Ascending aorta (tissue), 2 donors: ENCODE results near the gene GSTT4. TPM values are rescaled to one million over a fixed set of nuclear protein-coding genes. Genes with fewer than 3 reads are reported as not detected.
A peak's percentile ranks its signal among the peaks of the same experiment; 100 is the strongest.

Source experiments
- DNase-seq, 2 donors: peaks; one replicate each; pipeline ENCODE4 v3.0.0-alpha.2; 2019; ENCODE audit warnings: low spot score in 2 of 2
- H3K27ac ChIP-seq, 2 donors: fragments of 200-600 bp; sonication (generic); one replicate each; pipeline ENCODE4 v1.5.1; 2016 to 2017; ENCODE audit warnings: mild to moderate bottlenecking in 1 of 2
- H3K27me3 ChIP-seq: fragments of 200-600 bp; sonication (generic); one replicate; pipeline ENCODE4 v1.5.1; 2017
- H3K36me3 ChIP-seq, 2 donors: fragments of 200-600 bp; sonication (generic); one replicate each; pipeline ENCODE4 v1.5.1; 2016
- H3K4me1 ChIP-seq, 2 donors: fragments of 200-600 bp; sonication (generic); one replicate each; pipeline ENCODE4 v1.5.1; 2016 to 2017; ENCODE audit warnings: mild to moderate bottlenecking in 1 of 2
- H3K4me3 ChIP-seq, 2 donors: fragments of 200-600 bp; sonication (generic); one replicate each; pipeline ENCODE4 v1.5.1; 2016 to 2017; ENCODE audit warnings: mild to moderate bottlenecking in 1 of 2
- H3K9me3 ChIP-seq, 2 donors: fragments of 200-600 bp; sonication (generic); one replicate each; pipeline ENCODE4 v1.5.1; 2016
- CTCF ChIP-seq, 3 experiments: fragments of 200-600 bp in 2 of 3; fragments of 450-650 bp in 1 of 3; sonication (generic) in 2 of 3; IDR thresholded peaks; one replicate each; pipeline ENCODE4 v1.5.1; 2016 to 2019; ENCODE audit warnings: antibody characterized with exemption in 3 of 3, mild to moderate bottlenecking in 1 of 3, moderate library complexity in 1 of 3
- intact Hi-C: fragments of 100-400 bp; cut with DNase I; formaldehyde crosslinking; loops from one replicate; pipeline ENCODE4 v1.15.1; 2023
- total RNA-seq: library from RNA; depleted of rRNA; stranded (reverse); fragments of >200 nt; gene quantifications from one replicate; pipeline ENCODE4 v1.1.0, GENCODE V29; 2016

The GSTT4 gene
- total RNA-seq, 1 donor from 2014 or later, result not detected

- Histone ChIP-seq H3K36me3 (peaks cover 0 to 3% of the 10 kb centered on the region in 2 donors), H3K4me3 (no peak overlapping the region), H3K4me1 (no peaks in the 10 kb centered on the region), H3K9me3 (peaks cover 0 to 8% of the 10 kb centered on the region in 2 donors), H3K27ac (no peak overlapping the region), H3K27me3 (no peaks in the 10 kb centered on the region)
- TF ChIP-seq CTCF (IDR thresholded peaks at IDR 0.05), result no peak
- no peak for DNase-seq
- intact Hi-C loops, result no loop called here
Observed at GRCh38 chr22:24025475-24025874, 20.2 kb upstream of the GSTT4 start.

- no peaks in the 10 kb centered on the region for H3K4me1 ChIP-seq
- intact Hi-C loops, result no loop called here
- H3K27me3 ChIP-seq, result no peaks in the 10 kb centered on the region
- DNase-seq, result no peak
- H3K9me3 ChIP-seq, result peaks cover 0 to 8% of the 10 kb centered on the region in 2 donors
- TF ChIP-seq CTCF (IDR thresholded peaks at IDR 0.05), result no peak
- H3K4me3 ChIP-seq, result no peak overlapping the region
- H3K36me3 ChIP-seq, result peaks cover 0 to 3% of the 10 kb centered on the region in 2 donors
- H3K27ac ChIP-seq, result no peak overlapping the region
Observed at GRCh38 chr22:24024354-24024753, 19.1 kb upstream of the GSTT4 start.

- no peak for DNase-seq
- no peak for TF ChIP-seq CTCF (IDR thresholded peaks at IDR 0.05)
- Histone ChIP-seq H3K27ac (no peak overlapping the region), H3K4me1 (no peaks in the 10 kb centered on the region), H3K9me3 (peaks cover 0 to 8% of the 10 kb centered on the region in 2 donors), H3K4me3 (no peak overlapping the region), H3K27me3 (no peaks in the 10 kb centered on the region), H3K36me3 (peaks cover 0 to 3% of the 10 kb centered on the region in 2 donors)
- intact Hi-C loops, result no loop called here
Observed at GRCh38 chr22:24023204-24023789, 18.0 kb upstream of the GSTT4 start.

- H3K36me3 ChIP-seq, result peaks cover 0 to 3% of the 10 kb centered on the region in 2 donors
- no peak for TF ChIP-seq CTCF (IDR thresholded peaks at IDR 0.05)
- H3K4me3 ChIP-seq, result no peak overlapping the region
- H3K27ac ChIP-seq, result no peak overlapping the region
- no peaks in the 10 kb centered on the region for H3K4me1 ChIP-seq
- DNase-seq, result no peak
- H3K27me3 ChIP-seq, result no peaks in the 10 kb centered on the region
- intact Hi-C loops, result no loop called here
- H3K9me3 ChIP-seq, result peaks cover 0 to 8% of the 10 kb centered on the region in 2 donors
Observed at GRCh38 chr22:24021304-24021703, 16.1 kb upstream of the GSTT4 start.

GRCh38 chr22:24016156-24016555 lies 10.9 kb upstream of the GSTT4 start:
- intact Hi-C loops, result loop anchor here (10.0 kb wide), 1 partner anchor 159 kb away; no protein-coding TSS in a partner anchor
- no peaks in the 10 kb centered on the region for H3K9me3 ChIP-seq
- H3K27ac ChIP-seq, result no peak overlapping the region
- H3K27me3 ChIP-seq, result no peaks in the 10 kb centered on the region
- no peak for TF ChIP-seq CTCF (IDR thresholded peaks at IDR 0.05)
- H3K4me1 ChIP-seq, result peaks cover 2 to 4% of the 10 kb centered on the region in 2 donors
- no peaks in the 10 kb centered on the region for H3K36me3 ChIP-seq
- no peak for DNase-seq
- no peak overlapping the region for H3K4me3 ChIP-seq

- Histone ChIP-seq H3K9me3 (no peaks in the 10 kb centered on the region), H3K36me3 (no peaks in the 10 kb centered on the region), H3K27me3 (no peaks in the 10 kb centered on the region), H3K4me3 (peak overlapping the region; percentile 89 to 97), H3K4me1 (peaks cover 4 to 5% of the 10 kb centered on the region in 2 donors), H3K27ac (peak overlapping the region; percentile 62 to 69)
- no peak for DNase-seq
- TF ChIP-seq CTCF (IDR thresholded peaks at IDR 0.05), result no peak
- intact Hi-C loops, result loop anchor here (10.0 kb wide), 1 partner anchor 163 kb away; no protein-coding TSS in a partner anchor
Observed at GRCh38 chr22:24011735-24012068, 6.4 kb upstream of the GSTT4 start.
